H1 (cell line): Measurements from ENCODE around the gene ZBTB7B. TPM values are rescaled to one million over a fixed set of nuclear protein-coding genes. Genes with fewer than 3 reads are reported as not detected.

Source experiments
- CHD1 ChIP-seq: IDR thresholded peaks from 2 replicates; pipeline ENCODE4 v1.6.1; 2012; ENCODE audit warnings: low read depth, low read length, improper control_type of control experiment
- CTCF ChIP-seq, 3 experiments: IDR thresholded peaks; 1 replicate in 2 of 3; 2 replicates in 1 of 3; pipeline versions ENCODE4 v1.5.1 to v1.6.1; 2011; ENCODE audit warnings: low read length in 3 of 3, mild to moderate bottlenecking in 3 of 3, inconsistent platforms in 2 of 3, low read depth in 1 of 3, moderate library complexity in 1 of 3; ENCODE audit not compliant: insufficient read depth in 1 of 3; ENCODE audit errors: control extremely low read depth in 1 of 3
- EP300 ChIP-seq, 2 experiments: IDR thresholded peaks; 1 replicate in 1 of 2; 2 replicates in 1 of 2; pipeline ENCODE4 v1.6.1; 2011 to 2012; ENCODE audit warnings: low read depth in 2 of 2, low read length in 2 of 2, mild to moderate bottlenecking in 2 of 2, borderline replicate concordance in 1 of 2, inconsistent platforms in 1 of 2, moderate library complexity in 1 of 2
- JUN ChIP-seq: IDR thresholded peaks from 2 replicates; pipeline ENCODE4 v1.6.1; 2011; ENCODE audit warnings: low read depth, mild to moderate bottlenecking, improper control_type of control experiment, low read length
- MAFK ChIP-seq: IDR thresholded peaks from 2 replicates; pipeline ENCODE4 v1.6.1; 2012; ENCODE audit warnings: low read depth, mild to moderate bottlenecking, improper control_type of control experiment, low read length
- MAX ChIP-seq: IDR thresholded peaks from 2 replicates; pipeline ENCODE4 v1.6.1; 2012; ENCODE audit warnings: inconsistent platforms
- polyA plus RNA-seq, 7 experiments: library from polyadenylated mRNA; depleted of rRNA in 3 of 7; stranded (reverse) in 5 of 7; unstranded in 2 of 7; fragments of >200 nt in 5 of 7; fragments of 200-250 nt in 2 of 7; gene quantifications; 1 replicate in 5 of 7; 2 replicates in 1 of 7; 4 replicates in 1 of 7; pipeline versions ENCODE4 v1.2.1 to v1.2.3, GENCODE V29; 2011 to 2013; ENCODE audit warnings: missing spikeins in 2 of 7, mixed read lengths in 2 of 7
- total RNA-seq: library from RNA; stranded (reverse); fragmentation: NEBNext Ultra II Directional; extraction: Animal tissue kit (Norgen Biotek cat#: 25700); gene quantifications from 2 replicates; pipeline ENCODE4 v1.2.1, GENCODE V29; 2021
- TF ChIP-seq, protein P1 (sequence below): fragments of 300-600 bp; sonication (generic); IDR thresholded peaks from 2 replicates; pipeline ENCODE4 v1.7.1; 2012; ENCODE audit warnings: low read length, moderate library complexity, mild to moderate bottlenecking, inconsistent platforms; ENCODE audit not compliant: insufficient replicate concordance
- TF ChIP-seq, protein P2 (sequence below): IDR thresholded peaks from 2 replicates; pipeline ENCODE4 v1.6.1; 2011; ENCODE audit warnings: low read depth, mild to moderate bottlenecking, low read length; ENCODE audit not compliant: insufficient read depth

The ZBTB7B gene
- total and polyA plus RNA-seq, 2 of the 8 experiments (the other 6 are each of a cell fraction or from before 2014, with no cell fraction given), result 24.5 to 36.9 TPM

GRCh38 chr1:155037043-155037442, 34.4 kb downstream of the ZBTB7B start (continued):
- TF ChIP-seq, protein P1, sequence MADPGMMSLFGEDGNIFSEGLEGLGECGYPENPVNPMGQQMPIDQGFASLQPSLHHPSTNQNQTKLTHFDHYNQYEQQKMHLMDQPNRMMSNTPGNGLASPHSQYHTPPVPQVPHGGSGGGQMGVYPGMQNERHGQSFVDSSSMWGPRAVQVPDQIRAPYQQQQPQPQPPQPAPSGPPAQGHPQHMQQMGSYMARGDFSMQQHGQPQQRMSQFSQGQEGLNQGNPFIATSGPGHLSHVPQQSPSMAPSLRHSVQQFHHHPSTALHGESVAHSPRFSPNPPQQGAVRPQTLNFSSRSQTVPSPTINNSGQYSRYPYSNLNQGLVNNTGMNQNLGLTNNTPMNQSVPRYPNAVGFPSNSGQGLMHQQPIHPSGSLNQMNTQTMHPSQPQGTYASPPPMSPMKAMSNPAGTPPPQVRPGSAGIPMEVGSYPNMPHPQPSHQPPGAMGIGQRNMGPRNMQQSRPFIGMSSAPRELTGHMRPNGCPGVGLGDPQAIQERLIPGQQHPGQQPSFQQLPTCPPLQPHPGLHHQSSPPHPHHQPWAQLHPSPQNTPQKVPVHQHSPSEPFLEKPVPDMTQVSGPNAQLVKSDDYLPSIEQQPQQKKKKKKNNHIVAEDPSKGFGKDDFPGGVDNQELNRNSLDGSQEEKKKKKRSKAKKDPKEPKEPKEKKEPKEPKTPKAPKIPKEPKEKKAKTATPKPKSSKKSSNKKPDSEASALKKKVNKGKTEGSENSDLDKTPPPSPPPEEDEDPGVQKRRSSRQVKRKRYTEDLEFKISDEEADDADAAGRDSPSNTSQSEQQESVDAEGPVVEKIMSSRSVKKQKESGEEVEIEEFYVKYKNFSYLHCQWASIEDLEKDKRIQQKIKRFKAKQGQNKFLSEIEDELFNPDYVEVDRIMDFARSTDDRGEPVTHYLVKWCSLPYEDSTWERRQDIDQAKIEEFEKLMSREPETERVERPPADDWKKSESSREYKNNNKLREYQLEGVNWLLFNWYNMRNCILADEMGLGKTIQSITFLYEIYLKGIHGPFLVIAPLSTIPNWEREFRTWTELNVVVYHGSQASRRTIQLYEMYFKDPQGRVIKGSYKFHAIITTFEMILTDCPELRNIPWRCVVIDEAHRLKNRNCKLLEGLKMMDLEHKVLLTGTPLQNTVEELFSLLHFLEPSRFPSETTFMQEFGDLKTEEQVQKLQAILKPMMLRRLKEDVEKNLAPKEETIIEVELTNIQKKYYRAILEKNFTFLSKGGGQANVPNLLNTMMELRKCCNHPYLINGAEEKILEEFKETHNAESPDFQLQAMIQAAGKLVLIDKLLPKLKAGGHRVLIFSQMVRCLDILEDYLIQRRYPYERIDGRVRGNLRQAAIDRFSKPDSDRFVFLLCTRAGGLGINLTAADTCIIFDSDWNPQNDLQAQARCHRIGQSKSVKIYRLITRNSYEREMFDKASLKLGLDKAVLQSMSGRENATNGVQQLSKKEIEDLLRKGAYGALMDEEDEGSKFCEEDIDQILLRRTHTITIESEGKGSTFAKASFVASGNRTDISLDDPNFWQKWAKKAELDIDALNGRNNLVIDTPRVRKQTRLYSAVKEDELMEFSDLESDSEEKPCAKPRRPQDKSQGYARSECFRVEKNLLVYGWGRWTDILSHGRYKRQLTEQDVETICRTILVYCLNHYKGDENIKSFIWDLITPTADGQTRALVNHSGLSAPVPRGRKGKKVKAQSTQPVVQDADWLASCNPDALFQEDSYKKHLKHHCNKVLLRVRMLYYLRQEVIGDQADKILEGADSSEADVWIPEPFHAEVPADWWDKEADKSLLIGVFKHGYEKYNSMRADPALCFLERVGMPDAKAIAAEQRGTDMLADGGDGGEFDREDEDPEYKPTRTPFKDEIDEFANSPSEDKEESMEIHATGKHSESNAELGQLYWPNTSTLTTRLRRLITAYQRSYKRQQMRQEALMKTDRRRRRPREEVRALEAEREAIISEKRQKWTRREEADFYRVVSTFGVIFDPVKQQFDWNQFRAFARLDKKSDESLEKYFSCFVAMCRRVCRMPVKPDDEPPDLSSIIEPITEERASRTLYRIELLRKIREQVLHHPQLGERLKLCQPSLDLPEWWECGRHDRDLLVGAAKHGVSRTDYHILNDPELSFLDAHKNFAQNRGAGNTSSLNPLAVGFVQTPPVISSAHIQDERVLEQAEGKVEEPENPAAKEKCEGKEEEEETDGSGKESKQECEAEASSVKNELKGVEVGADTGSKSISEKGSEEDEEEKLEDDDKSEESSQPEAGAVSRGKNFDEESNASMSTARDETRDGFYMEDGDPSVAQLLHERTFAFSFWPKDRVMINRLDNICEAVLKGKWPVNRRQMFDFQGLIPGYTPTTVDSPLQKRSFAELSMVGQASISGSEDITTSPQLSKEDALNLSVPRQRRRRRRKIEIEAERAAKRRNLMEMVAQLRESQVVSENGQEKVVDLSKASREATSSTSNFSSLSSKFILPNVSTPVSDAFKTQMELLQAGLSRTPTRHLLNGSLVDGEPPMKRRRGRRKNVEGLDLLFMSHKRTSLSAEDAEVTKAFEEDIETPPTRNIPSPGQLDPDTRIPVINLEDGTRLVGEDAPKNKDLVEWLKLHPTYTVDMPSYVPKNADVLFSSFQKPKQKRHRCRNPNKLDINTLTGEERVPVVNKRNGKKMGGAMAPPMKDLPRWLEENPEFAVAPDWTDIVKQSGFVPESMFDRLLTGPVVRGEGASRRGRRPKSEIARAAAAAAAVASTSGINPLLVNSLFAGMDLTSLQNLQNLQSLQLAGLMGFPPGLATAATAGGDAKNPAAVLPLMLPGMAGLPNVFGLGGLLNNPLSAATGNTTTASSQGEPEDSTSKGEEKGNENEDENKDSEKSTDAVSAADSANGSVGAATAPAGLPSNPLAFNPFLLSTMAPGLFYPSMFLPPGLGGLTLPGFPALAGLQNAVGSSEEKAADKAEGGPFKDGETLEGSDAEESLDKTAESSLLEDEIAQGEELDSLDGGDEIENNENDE, result no peak
- TF ChIP-seq MAX (no peak), EP300 (IDR thresholded peaks at IDR 0.05; ENCODE audit: borderline replicate concordance in 1 of 2, low read depth in 2 of 2, low read length in 2 of 2) (no peak), JUN (no peak), CTCF (IDR thresholded peaks at IDR 0.05; ENCODE audit: control extremely low read depth in 1 of 3, insufficient read depth in 1 of 3, low read depth in 1 of 3, low read length in 3 of 3) (no peak), MAFK (no peak), CHD1 (no peak)
- TF ChIP-seq, protein P2, sequence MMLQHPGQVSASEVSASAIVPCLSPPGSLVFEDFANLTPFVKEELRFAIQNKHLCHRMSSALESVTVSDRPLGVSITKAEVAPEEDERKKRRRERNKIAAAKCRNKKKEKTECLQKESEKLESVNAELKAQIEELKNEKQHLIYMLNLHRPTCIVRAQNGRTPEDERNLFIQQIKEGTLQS, result no peak
